Hepatocyte (in vitro differentiated cells): ENCODE results near the gene DNAH6. TPM values are rescaled to one million over a fixed set of nuclear protein-coding genes. Genes with fewer than 3 reads are reported as not detected.

Experiments
- DNase-seq: peaks from one replicate; pipeline ENCODE4 v3.0.0-alpha.2; 2016; ENCODE audit warnings: low spot score
- H2AFZ ChIP-seq: fragments of 200-600 bp; sonication (generic); 2 replicates; pipeline ENCODE4 v1.6.0; 2016; ENCODE audit warnings: antibody characterized with exemption, mild to moderate bottlenecking
- H3K27ac ChIP-seq: fragments of 200-600 bp; sonication (generic); 2 replicates; pipeline ENCODE4 v1.5.1; 2016; ENCODE audit warnings: mild to moderate bottlenecking
- H3K27me3 ChIP-seq: fragments of 200-600 bp; sonication (generic); 2 replicates; pipeline ENCODE4 v1.6.1; 2016
- H3K36me3 ChIP-seq: fragments of 200-600 bp; sonication (generic); replicated peaks from 2 replicates; pipeline ENCODE4 v1.5.1; 2016; ENCODE audit warnings: low read depth; ENCODE audit not compliant: insufficient read depth
- H3K4me1 ChIP-seq: fragments of 200-600 bp; sonication (generic); 2 replicates; pipeline ENCODE4 v1.5.1; 2016; ENCODE audit warnings: mild to moderate bottlenecking, moderate library complexity; ENCODE audit not compliant: insufficient read depth
- H3K4me2 ChIP-seq: fragments of 200-600 bp; sonication (generic); 2 replicates; pipeline ENCODE4 v1.6.0; 2016
- H3K4me3 ChIP-seq: fragments of 200-600 bp; sonication (generic); 2 replicates; pipeline ENCODE4 v1.5.1; 2016; ENCODE audit warnings: mild to moderate bottlenecking
- H3K79me2 ChIP-seq: fragments of 200-600 bp; sonication (generic); 2 replicates; pipeline ENCODE4 v1.6.0; 2017; ENCODE audit warnings: mild to moderate bottlenecking
- H3K9me2 ChIP-seq: fragments of 200-600 bp; sonication (generic); replicated peaks from 2 replicates; pipeline ENCODE4 v1.6.0; 2017; ENCODE audit warnings: mild to moderate bottlenecking; ENCODE audit not compliant: insufficient read depth
- H3K9me3 ChIP-seq: fragments of 200-600 bp; sonication (generic); 2 replicates; pipeline ENCODE4 v1.5.1; 2016; ENCODE audit warnings: low read depth, mild to moderate bottlenecking
- H4K20me1 ChIP-seq: fragments of 200-600 bp; sonication (generic); 2 replicates; pipeline ENCODE4 v1.6.0; 2016; ENCODE audit warnings: mild to moderate bottlenecking; ENCODE audit not compliant: insufficient read depth, poor library complexity, severe bottlenecking
- EZH2 ChIP-seq: fragments of 200-600 bp; sonication (generic); IDR thresholded peaks from 2 replicates; pipeline ENCODE4 v1.6.1; 2016; ENCODE audit warnings: antibody characterized with exemption, mild to moderate bottlenecking, borderline replicate concordance
- EZH2phosphoT487 ChIP-seq: fragments of 200-600 bp; sonication (generic); IDR thresholded peaks from one replicate; pipeline ENCODE4 v1.6.1; 2018; ENCODE audit warnings: antibody characterized with exemption, mild to moderate bottlenecking, low read depth, moderate library complexity; ENCODE audit not compliant: unreplicated experiment, severe bottlenecking
- WGBS: methylation state at CpG from one replicate; pipeline ENCODE4 v1.1.6; 2016; ENCODE audit warnings: low lambda C conversion rate; ENCODE audit errors: missing lambda C conversion rate; 5-methylcytosine and 5-hydroxymethylcytosine counted together
- polyA plus RNA-seq: library from polyadenylated mRNA; unstranded; fragments of >200 nt; fragmentation: Nextera tagmentation; extraction: Ambion mirVana; gene quantifications from 2 replicates; pipeline ENCODE4 v1.2.1, GENCODE V29; 2016
- total RNA-seq: library from RNA; depleted of rRNA; stranded (reverse); fragments of >200 nt; gene quantifications from 2 replicates; pipeline ENCODE4 v1.2.3, GENCODE V29; 2014
- TF ChIP-seq, protein P1 (sequence below): fragments of 200-600 bp; sonication (generic); IDR thresholded peaks from 2 replicates; pipeline ENCODE4 v1.5.1; 2016; ENCODE audit warnings: antibody characterized with exemption, mild to moderate bottlenecking; ENCODE audit not compliant: poor library complexity

DNAH6 gene
- total and polyA plus RNA-seq, 2 experiments from 2014 or later, result 1.0 to 1.2 TPM

DNA sequence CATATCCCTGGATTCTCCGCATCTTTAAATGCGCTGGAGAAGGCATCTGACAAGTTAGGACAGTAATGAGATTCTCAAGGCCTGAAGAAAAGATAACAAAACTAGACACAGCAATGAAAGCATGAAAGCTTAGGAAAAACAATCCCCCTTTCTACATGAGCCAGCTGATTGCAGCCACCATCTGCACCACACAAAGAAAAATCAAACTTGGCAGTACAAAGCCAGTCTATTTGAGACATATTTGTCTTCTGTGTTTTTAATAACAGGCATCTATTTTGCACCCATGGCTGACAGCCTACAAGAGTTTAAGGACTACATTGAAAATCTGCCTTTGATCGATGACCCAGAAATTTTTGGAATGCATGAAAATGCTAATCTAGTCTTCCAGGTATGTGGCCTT is 281.0 kb downstream of the DNAH6 start:
- Histone ChIP-seq H3K4me3 (no peak overlapping the region), H3K4me1 (no peaks in the 10 kb centered on the region), H3K36me3 (no peaks in the 10 kb centered on the region), H3K27me3 (no peaks in the 10 kb centered on the region), H3K9me3 (no peaks in the 10 kb centered on the region), H3K79me2 (no peaks in the 10 kb centered on the region), H2AFZ (no peak overlapping the region), H4K20me1 (no peaks in the 10 kb centered on the region), H3K4me2 (no peak overlapping the region), H3K9me2 (no peaks in the 10 kb centered on the region), H3K27ac (no peak overlapping the region)
- no peak for TF ChIP-seq EZH2
- TF ChIP-seq, protein P1, sequence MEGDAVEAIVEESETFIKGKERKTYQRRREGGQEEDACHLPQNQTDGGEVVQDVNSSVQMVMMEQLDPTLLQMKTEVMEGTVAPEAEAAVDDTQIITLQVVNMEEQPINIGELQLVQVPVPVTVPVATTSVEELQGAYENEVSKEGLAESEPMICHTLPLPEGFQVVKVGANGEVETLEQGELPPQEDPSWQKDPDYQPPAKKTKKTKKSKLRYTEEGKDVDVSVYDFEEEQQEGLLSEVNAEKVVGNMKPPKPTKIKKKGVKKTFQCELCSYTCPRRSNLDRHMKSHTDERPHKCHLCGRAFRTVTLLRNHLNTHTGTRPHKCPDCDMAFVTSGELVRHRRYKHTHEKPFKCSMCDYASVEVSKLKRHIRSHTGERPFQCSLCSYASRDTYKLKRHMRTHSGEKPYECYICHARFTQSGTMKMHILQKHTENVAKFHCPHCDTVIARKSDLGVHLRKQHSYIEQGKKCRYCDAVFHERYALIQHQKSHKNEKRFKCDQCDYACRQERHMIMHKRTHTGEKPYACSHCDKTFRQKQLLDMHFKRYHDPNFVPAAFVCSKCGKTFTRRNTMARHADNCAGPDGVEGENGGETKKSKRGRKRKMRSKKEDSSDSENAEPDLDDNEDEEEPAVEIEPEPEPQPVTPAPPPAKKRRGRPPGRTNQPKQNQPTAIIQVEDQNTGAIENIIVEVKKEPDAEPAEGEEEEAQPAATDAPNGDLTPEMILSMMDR, result no peak
- TF ChIP-seq EZH2phosphoT487, result no peak
- WGBS, result 82% methylated on average over 3 of the region's 3 CpGs
- no peak for DNase-seq

DNA sequence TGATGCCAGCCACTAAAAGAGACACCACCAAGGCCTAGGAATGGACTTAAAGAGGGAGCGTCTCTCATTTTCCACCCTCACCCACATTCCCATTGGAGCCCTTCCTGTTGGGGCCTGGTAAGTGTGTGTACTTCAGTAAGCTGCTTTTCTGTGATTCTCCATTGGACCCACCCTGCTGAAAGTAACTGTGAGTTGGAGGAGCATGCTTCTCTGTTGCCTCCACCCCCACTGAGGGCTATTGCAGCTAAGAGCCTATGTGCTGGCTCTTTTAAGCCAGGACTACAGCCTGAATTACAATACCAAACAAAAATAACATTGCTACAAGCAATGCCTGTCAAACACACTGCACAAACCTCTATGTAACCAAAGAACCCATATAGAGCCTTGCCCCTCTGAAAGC is 283.5 kb downstream of the DNAH6 start:
- H4K20me1 ChIP-seq, result no peaks in the 10 kb centered on the region
- DNase-seq, result no peak

GRCh38 chr2:84800194-84800805 is 284.0 kb downstream of the DNAH6 start:
- H4K20me1 ChIP-seq, result no peaks in the 10 kb centered on the region
- no peaks in the 10 kb centered on the region for H3K79me2 ChIP-seq
- H3K27ac ChIP-seq, result no peak overlapping the region
- no peaks in the 10 kb centered on the region for H3K9me2 ChIP-seq
- no peaks in the 10 kb centered on the region for H3K27me3 ChIP-seq
- no peak overlapping the region for H3K4me2 ChIP-seq
- no peak overlapping the region for H3K4me3 ChIP-seq
- no peaks in the 10 kb centered on the region for H3K9me3 ChIP-seq
- TF ChIP-seq, protein P1, result no peak
- TF ChIP-seq EZH2 (no peak), EZH2phosphoT487 (no peak)
- no peak overlapping the region for H2AFZ ChIP-seq
- WGBS, result 86% methylated on average over 1 of the region's 1 CpG
- no peak for DNase-seq
- no peaks in the 10 kb centered on the region for H3K36me3 ChIP-seq
- H3K4me1 ChIP-seq, result no peaks in the 10 kb centered on the region

More for the DNA sequence above, 283.5 kb downstream of the DNAH6 start:
- WGBS, result 100% methylated on average over 1 of the region's 1 CpG
- Histone ChIP-seq H3K4me1 (no peaks in the 10 kb centered on the region), H3K9me2 (no peaks in the 10 kb centered on the region), H3K79me2 (no peaks in the 10 kb centered on the region), H3K4me2 (no peak overlapping the region), H3K27me3 (no peaks in the 10 kb centered on the region), H3K27ac (no peak overlapping the region), H3K36me3 (no peaks in the 10 kb centered on the region), H3K9me3 (no peaks in the 10 kb centered on the region), H2AFZ (no peak overlapping the region), H3K4me3 (no peak overlapping the region)
- TF ChIP-seq EZH2phosphoT487, result no peak
- no peak for TF ChIP-seq EZH2

DNA sequence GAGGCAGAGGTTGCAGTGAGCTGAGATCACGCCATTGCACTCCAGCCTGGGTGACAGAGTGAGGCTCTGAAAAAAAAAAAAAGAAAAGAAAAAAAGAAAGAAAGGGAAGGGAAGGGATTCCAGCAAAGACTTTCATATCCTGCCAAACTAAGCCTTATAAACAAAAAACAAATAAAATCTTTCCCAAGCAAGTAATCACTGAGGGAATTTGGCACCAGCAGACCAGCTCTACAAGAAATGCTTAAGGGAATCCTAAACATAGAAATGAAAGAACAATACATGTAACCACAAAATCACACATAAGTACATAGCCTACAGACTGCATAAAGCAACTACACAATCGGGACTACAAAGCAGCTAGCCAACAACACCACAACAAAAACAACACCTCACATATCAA is 285.5 kb downstream of the DNAH6 start:
- H3K9me3 ChIP-seq, result no peaks in the 10 kb centered on the region
- H3K79me2 ChIP-seq, result no peaks in the 10 kb centered on the region
- no peaks in the 10 kb centered on the region for H3K27me3 ChIP-seq
- no peak overlapping the region for H3K4me3 ChIP-seq
- H3K9me2 ChIP-seq, result no peaks in the 10 kb centered on the region
- DNase-seq, result no peak
- H4K20me1 ChIP-seq, result no peaks in the 10 kb centered on the region
- peaks cover 2% of the 10 kb centered on the region for H3K4me1 ChIP-seq
- WGBS, result 86% methylated on average over 2 of the region's 2 CpGs
- no peak overlapping the region for H2AFZ ChIP-seq
- no peak overlapping the region for H3K27ac ChIP-seq
- H3K4me2 ChIP-seq, result no peak overlapping the region
- H3K36me3 ChIP-seq, result no peaks in the 10 kb centered on the region
- no peak for TF ChIP-seq EZH2phosphoT487
- TF ChIP-seq, protein P1, result no peak
